ENCODE results near the gene SOX15.

GRCh38 chr17:7559320-7560171 is 30.3 kb downstream of the SOX15 start:
- no peak for TF ChIP-seq CTCF (IDR thresholded peaks at IDR 0.05; ENCODE audit: borderline replicate concordance, extremely low read depth, low read length, poor library complexity, severe bottlenecking)
- no peak for TF ChIP-seq EZH2 (IDR thresholded peaks at IDR 0.05; ENCODE audit: borderline replicate concordance, low read depth, low read length, severe bottlenecking)

Data from DND-41 (cell line).